ENCODE results near the gene SOS2. TPM values are rescaled to one million over a fixed set of nuclear protein-coding genes. Genes with fewer than 3 reads are reported as not detected.
A peak's percentile ranks its signal among the peaks of the same experiment; 100 is the strongest.

Gene SOS2
- total and polyA plus RNA-seq, 4 donors, result 3.1 to 20.1 (median 9.1) TPM

- DNase-seq (ENCODE audit: low spot score), result no peak
- TF ChIP-seq SP1 (IDR thresholded peaks at IDR 0.05), result no peak
- TF ChIP-seq ATF3 (IDR thresholded peaks at IDR 0.05), result no peak
- TF ChIP-seq JUND (IDR thresholded peaks at IDR 0.05), result no peak
- no peak for TF ChIP-seq FOXA2 (IDR thresholded peaks at IDR 0.05)
- TF ChIP-seq HNF4G (IDR thresholded peaks at IDR 0.05), result no peak
- no peak for TF ChIP-seq TAF1 (conservative IDR thresholded peaks at IDR 0.05)
- TF ChIP-seq RAD21 (IDR thresholded peaks at IDR 0.05), result no peak
- Histone ChIP-seq H3K9me3 (ENCODE audit: control insufficient read depth in 4 of 4, low read length in 3 of 4) (no peaks in the 10 kb centered on the region), H3K36me3 (ENCODE audit: control insufficient read depth in 4 of 4, insufficient read depth in 3 of 4, low read depth in 1 of 4, low read length in 3 of 4) (no peaks in the 10 kb centered on the region), H3K27me3 (ENCODE audit: control insufficient read depth in 4 of 4, insufficient read depth in 4 of 4, low read length in 3 of 4) (no peaks in the 10 kb centered on the region), H3K27ac (ENCODE audit: low read depth in 1 of 2, low read length in 2 of 2) (no peak overlapping the region), H3K9ac (ENCODE audit: low read depth in 1 of 2, low read length in 2 of 2) (no peak overlapping the region), H3K4me3 (ENCODE audit: low read depth in 1 of 3, low read length in 3 of 3) (no peak overlapping the region), H3K4me1 (ENCODE audit: control insufficient read depth in 4 of 4, insufficient read depth in 4 of 4, low read length in 3 of 4) (no peaks in the 10 kb centered on the region)
- 90% methylated on average over 2 of the region's 2 CpGs for WGBS
These were observed 16.0 kb downstream of the SOS2 start for GRCh38 chr14:50215416-50215815.

- Histone ChIP-seq H3K4me1 (ENCODE audit: control insufficient read depth in 4 of 4, insufficient read depth in 4 of 4, low read length in 3 of 4) (peaks cover 0 to 4% (median 1%) of the 10 kb centered on the region in 4 donors), H3K9ac (ENCODE audit: low read depth in 1 of 2, low read length in 2 of 2) (no peak overlapping the region), H3K4me3 (ENCODE audit: low read depth in 1 of 3, low read length in 3 of 3) (no peak overlapping the region), H3K27ac (ENCODE audit: low read depth in 1 of 2, low read length in 2 of 2) (no peak overlapping the region), H3K9me3 (ENCODE audit: control insufficient read depth in 4 of 4, low read length in 3 of 4) (no peaks in the 10 kb centered on the region), H3K36me3 (ENCODE audit: control insufficient read depth in 4 of 4, insufficient read depth in 3 of 4, low read depth in 1 of 4, low read length in 3 of 4) (no peaks in the 10 kb centered on the region), H3K27me3 (ENCODE audit: control insufficient read depth in 4 of 4, insufficient read depth in 4 of 4, low read length in 3 of 4) (no peaks in the 10 kb centered on the region)
- WGBS, result 71% methylated on average over 2 of the region's 2 CpGs
- no peak for DNase-seq (ENCODE audit: low spot score)
- TF ChIP-seq JUND (IDR thresholded peaks at IDR 0.05), result no peak
- TF ChIP-seq SP1 (IDR thresholded peaks at IDR 0.05), result no peak
- TF ChIP-seq HNF4G (IDR thresholded peaks at IDR 0.05), result no peak
- TF ChIP-seq EGR1 (IDR thresholded peaks at IDR 0.05; ENCODE audit: low read depth in 2 of 2), result no peak
- no peak for TF ChIP-seq HNF4A (conservative IDR thresholded peaks at IDR 0.05)
- TF ChIP-seq CTCF (IDR thresholded peaks at IDR 0.05; ENCODE audit: low read depth, low read length, missing input control), result no peak
These were observed 17.6 kb downstream of the SOS2 start for GRCh38 chr14:50213795-50214194.

DNA sequence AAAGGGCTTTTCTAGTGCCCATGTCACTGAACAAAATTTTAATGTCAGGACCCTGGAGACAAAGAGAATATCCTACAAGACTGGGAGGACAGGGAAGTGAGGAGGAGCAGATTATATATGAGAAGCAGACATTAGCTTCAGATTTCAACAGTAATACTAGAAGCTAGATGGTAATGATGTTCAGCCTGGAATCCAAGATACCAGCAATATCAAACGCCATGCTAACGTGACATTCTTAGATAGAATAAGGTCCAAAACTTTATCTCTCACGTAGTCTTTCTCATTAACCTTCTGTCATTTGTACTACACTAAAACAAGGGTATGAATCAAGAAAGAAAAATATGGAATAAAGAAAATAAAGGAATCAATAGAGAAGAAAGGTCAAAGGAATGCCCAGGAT is 18.7 kb downstream of the SOS2 start:
- Histone ChIP-seq H3K27me3 (ENCODE audit: control insufficient read depth in 4 of 4, insufficient read depth in 4 of 4, low read length in 3 of 4) (no peaks in the 10 kb centered on the region), H3K4me3 (ENCODE audit: low read depth in 1 of 3, low read length in 3 of 3) (no peak overlapping the region), H3K27ac (ENCODE audit: low read depth in 1 of 2, low read length in 2 of 2) (no peak overlapping the region), H3K9ac (ENCODE audit: low read depth in 1 of 2, low read length in 2 of 2) (no peak overlapping the region), H3K4me1 (ENCODE audit: control insufficient read depth in 4 of 4, insufficient read depth in 4 of 4, low read length in 3 of 4) (peaks cover 0 to 4% (median 1%) of the 10 kb centered on the region in 4 donors), H3K36me3 (ENCODE audit: control insufficient read depth in 4 of 4, insufficient read depth in 3 of 4, low read depth in 1 of 4, low read length in 3 of 4) (no peaks in the 10 kb centered on the region), H3K9me3 (ENCODE audit: control insufficient read depth in 4 of 4, low read length in 3 of 4) (no peaks in the 10 kb centered on the region)
- no peak for TF ChIP-seq GABPA (IDR thresholded peaks at IDR 0.05 in 1 of 2, conservative IDR thresholded peaks at IDR 0.05 in 1 of 2)
- DNase-seq (ENCODE audit: low spot score), result no peak
- WGBS, result 53% methylated on average over 3 of the region's 3 CpGs

GRCh38 chr14:50210074-50210473 is 21.3 kb downstream of the SOS2 start:
- Histone ChIP-seq H3K27ac (ENCODE audit: low read depth in 1 of 2, low read length in 2 of 2) (no peak overlapping the region), H3K4me1 (ENCODE audit: control insufficient read depth in 4 of 4, insufficient read depth in 4 of 4, low read length in 3 of 4) (peaks cover 0 to 4% (median 2%) of the 10 kb centered on the region in 4 donors), H3K27me3 (ENCODE audit: control insufficient read depth in 4 of 4, insufficient read depth in 4 of 4, low read length in 3 of 4) (no peaks in the 10 kb centered on the region), H3K9ac (ENCODE audit: low read depth in 1 of 2, low read length in 2 of 2) (no peak overlapping the region), H3K4me3 (ENCODE audit: low read depth in 1 of 3, low read length in 3 of 3) (no peak overlapping the region), H3K36me3 (ENCODE audit: control insufficient read depth in 4 of 4, insufficient read depth in 3 of 4, low read depth in 1 of 4, low read length in 3 of 4) (no peaks in the 10 kb centered on the region), H3K9me3 (ENCODE audit: control insufficient read depth in 4 of 4, low read length in 3 of 4) (no peaks in the 10 kb centered on the region)
- no peak for DNase-seq (ENCODE audit: low spot score)
- no peak for TF ChIP-seq GABPA (IDR thresholded peaks at IDR 0.05 in 1 of 2, conservative IDR thresholded peaks at IDR 0.05 in 1 of 2)
- TF ChIP-seq ATF3 (IDR thresholded peaks at IDR 0.05), result no peak
- peak; percentile 21 for TF ChIP-seq FOXA2 (IDR thresholded peaks at IDR 0.05)
- no peak for TF ChIP-seq RAD21 (IDR thresholded peaks at IDR 0.05)
- WGBS, result 55% methylated on average over 1 of the region's 1 CpG
